GM18520 (cell line): ENCODE measurements around the gene PGGHG.
"Not testable (repeated sequence)": the region's sequence is repeated elsewhere in the genome, so short reads cannot be mapped to it uniquely, and the experiment has no call there.

Experiments used
- ATAC-seq: cut with Tn5 transposase; IDR thresholded peaks from one replicate; pipeline ENCODE4 v1.9.1; 2021; ENCODE audit not compliant: unreplicated experiment

The PGGHG gene

DNA sequence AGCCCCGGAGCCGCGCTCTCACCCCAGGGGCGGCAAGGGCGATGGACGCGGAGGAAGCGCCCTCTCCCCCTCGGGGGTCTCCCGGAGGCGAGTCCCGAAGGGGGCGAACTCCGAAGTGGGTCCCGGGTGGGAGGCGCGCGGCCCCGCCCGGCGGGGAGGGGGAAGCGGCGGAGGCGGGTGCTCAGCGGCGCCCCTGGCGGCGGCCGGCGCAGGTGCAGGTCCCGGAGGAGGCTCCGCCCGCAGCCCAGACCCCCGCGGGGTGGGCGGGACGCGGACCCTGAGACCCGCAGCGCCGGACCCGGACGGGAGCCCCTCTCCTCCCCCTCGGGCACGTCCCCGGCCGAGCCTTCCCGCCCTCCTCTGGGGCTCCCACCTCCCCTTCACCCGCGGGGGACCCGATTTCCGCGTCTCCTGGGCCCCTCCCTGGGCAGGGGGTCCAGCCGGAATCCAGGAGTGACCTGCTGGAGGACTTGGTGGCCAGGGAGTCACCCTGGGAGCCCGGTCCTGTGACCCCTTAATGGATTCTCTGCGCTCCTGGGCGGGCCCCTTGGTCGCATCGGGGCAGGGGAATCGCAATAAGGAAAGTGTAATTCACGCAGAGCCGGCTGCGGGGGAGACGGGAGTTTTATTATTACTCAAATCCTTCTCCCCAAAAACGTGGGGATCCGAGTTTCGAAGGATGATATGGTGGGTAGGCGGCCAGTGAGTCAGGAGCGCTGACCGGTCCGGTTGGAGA, 22.3 kb downstream of the PGGHG start:
- ATAC-seq: not testable (repeated sequence)

DNA sequence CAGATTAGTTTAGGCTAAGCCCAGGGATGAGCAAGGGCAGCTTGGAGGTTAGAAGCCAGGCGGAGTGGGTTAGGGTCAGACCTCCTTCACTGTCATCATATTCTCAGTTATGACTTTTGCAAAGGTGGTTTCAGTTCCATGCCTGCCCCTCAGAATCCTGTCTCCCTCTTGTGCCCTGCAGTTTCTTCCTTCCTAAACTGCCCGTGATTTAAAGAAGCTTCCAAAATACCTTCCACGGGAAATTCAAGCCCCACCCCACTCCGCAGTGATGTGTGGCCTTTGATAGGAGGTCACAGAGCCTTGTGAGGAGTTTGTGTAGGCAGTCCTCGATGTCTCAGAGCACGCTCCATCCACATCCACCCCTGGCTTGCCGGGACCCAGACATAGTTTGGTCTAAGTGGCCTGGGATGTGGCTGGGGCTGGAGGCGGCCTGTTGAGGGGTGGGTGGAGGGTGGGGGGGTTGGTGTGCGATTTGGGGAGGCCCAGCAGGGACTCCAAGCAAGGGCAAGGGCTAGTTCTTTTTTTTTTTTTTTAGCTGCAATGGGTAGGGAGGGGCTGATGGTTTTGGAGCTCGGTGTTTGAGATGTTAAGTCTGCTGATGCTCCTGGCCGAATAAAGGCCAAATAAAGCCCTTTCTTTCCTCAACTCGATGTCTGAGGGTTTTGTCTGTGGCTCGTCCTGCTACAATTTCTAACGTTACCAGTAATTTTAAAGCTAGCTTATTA, 23.3 kb downstream of the PGGHG start:
- no peak for ATAC-seq

DNA sequence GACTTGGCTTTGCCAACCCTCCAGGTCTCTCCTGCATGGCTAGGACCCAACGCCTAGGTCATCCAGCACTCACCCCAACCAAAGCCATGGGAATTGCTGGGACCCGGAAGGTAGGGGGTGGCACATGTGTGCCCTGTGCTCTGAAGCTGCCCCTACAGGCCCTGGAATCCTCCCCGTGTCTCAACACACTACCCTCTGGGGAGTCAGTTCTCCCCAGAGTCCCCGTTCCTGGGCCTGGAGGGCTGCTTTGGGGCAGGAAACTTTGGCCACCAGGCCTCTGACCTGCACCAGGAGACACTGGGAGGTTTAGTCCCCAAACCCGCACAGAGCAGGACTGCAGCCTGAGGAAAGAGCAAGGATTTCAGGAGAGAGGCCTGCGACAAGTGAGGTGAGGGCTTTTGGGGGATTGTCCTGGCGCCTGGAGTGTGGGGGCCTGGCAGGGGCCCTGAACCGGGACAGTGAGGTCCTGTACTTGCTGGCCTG, 24.4 kb downstream of the PGGHG start:
- no peak for ATAC-seq

DNA sequence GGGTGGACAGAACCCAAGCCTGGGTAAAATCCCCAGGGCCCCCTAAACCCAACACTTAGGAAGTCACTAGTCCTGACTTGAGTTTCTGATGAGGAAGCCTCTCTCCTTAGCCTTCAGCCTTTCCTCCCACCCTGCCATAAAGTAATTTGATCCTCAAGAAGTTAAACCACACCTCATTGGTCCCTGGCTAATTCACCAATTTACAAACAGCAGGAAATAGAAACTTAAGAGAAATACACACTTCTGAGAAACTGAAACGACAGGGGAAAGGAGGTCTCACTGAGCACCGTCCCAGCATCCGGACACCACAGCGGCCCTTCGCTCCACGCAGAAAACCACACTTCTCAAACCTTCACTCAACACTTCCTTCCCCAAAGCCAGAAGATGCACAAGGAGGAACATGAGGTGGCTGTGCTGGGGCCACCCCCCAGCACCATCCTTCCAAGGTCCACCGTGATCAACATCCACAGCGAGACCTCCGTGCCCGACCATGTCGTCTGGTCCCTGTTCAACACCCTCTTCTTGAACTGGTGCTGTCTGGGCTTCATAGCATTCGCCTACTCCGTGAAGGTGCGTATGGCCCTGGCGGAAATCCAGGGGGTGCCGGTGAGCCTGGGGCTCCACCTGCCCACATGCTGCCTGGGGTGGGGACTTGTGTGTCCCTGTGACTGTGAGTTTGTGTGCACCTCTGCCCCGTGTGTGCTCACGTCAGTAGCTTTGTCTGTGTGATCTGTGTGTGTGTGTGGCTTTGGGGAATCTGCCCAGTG, 25.0 kb downstream of the PGGHG start, which contains the start of gene IFITM1:
TSS of gene IFITM1 (plus strand) at position 254 of the 767 bp plus-strand sequence. CDS start at position 385, 131 bp downstream.
- ATAC-seq: no peak

DNA sequence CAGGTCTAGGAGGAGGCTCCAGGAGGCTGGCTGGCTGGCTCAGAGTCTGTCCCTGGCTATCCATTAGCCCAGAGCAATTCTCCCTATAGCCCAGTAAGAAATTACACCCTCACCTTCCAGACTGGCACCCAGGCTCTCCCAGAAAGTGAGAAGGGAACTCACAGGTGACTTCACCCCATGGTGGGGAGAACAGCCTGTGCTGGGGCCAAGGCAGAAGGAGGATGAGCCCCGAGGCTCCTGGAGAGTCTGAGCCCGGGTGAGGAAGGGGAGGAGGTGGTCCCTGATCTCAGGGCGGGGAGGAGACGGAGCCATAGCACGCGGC, 25.6 kb downstream of the PGGHG start:
- not testable (repeated sequence) for ATAC-seq

DNA sequence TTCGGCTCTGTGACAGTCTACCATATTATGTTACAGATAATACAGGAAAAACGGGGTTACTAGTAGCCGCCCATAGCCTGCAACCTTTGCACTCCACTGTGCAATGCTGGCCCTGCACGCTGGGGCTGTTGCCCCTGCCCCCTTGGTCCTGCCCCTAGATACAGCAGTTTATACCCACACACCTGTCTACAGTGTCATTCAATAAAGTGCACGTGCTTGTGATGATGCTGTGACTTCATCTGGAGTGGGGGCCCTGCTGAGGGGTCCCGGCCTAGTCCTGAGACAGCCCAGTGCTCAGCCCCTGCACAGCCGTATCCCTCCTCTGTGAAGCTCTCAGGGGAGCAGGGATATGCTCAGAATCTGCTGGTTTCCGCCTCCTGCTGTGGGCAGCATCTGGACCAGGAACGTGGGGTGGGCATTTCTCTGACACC, 26.1 kb downstream of the PGGHG start:
- ATAC-seq: no peak

DNA sequence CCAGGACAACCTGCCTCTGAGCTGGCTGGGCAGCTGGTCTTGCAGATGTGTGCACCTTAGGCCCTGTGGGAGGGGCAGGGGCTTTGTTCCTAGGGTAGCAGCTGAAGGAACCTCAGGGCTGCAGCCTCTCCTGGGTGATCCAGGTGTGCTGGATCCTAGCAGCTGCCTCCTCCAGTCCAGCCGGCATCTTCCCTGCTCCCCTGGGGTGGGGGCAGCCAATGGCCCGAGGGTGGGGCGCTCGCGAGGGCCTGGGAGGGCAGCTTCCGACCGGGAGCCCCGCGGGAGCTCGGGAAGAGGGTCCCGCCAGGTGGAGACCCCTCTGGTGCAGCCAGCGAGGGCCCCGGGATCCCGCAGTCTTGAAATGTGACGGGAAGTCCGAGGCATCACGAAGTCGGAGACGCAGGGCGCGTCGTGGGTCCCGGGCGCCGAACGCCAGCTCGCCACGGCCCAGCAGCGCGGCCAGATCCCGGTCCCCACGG, 26.6 kb downstream of the PGGHG start:
- ATAC-seq: no peak

DNA sequence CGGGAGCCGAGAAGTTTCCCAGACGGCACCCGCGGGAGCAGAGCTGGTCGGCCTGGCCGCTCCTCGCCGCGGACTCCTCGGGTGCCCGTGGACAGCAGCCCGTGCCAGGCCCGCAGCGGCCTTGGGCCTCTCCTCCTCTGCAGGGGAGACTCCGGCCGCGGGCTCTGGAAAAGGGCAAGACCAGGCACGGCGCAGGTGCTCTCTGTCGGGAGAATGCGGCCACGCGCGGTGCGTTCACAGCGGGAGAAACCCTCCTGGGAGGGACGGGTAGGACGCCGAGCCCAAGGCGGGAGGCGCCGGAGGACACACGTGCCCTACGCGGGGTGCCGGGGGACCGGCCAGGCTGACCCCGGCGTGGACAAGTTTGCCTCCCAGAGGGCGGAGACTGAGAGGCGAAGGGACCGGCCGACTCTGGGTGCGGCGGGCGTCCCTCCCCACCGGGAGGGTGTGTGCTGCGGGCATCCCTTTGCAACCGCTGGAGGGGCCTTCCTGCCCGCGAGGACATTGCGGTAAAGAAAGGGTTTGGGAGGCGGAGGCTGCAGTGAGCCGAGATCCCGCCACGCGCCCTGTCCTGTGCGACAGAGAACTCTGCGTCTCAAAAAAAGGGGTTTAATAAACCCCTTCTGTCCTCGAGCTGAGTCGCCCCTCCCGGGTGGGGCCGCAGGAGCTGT, 27.2 kb downstream of the PGGHG start:
- no peak for ATAC-seq

DNA sequence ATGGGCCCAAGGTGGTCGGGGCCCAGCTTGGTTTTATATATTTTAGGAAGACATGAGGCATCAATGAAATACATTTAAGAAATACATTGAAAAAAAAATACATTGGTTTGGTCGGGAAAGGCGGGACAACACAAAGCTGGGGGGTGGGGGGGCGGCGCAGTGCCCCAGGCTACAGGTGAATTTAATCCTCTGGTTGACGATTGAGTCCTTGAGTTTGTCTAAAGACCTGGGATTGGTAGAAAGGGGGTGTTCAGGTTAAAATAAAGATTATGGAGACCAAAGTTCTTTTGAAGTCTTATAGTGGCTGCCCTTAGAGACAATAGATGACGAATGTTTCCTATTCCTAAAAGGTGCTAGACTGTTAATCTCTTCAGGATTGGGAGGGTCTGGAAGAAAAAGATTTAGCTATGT, 28.0 kb downstream of the PGGHG start:
- ATAC-seq: no peak

DNA sequence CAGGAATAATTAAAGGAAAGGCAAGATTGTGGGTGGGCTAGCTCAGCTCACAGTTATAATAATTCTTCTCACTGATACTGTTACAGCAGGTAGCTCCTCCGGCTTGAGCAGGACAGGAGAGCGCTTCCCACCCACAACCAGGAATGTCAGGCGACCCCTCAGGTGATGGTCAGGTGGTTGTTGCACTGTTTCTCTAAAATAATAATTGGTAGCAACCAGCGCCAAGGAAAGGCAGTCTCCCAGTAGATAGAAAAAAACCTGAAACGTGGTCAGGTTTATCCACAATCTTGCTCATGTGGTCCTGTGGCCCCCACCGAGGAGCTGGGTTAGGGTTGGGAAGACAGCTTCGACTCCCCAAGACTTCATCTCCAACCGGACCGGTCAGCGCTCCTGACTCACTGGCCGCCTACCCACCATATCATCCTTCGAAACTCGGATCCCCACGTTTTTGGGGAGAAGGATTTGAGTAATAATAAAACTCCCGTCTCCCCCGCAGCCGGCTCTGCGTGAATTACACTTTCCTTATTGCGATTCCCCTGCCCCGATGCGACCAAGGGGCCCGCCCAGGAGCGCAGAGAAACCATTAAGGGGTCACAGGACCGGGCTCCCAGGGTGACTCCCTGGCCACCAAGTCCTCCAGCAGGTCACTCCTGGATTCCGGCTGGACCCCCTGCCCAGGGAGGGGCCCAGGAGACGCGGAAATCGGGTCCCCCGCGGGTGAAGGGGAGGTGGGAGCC, 28.9 kb downstream of the PGGHG start:
- not testable (repeated sequence) for ATAC-seq

DNA sequence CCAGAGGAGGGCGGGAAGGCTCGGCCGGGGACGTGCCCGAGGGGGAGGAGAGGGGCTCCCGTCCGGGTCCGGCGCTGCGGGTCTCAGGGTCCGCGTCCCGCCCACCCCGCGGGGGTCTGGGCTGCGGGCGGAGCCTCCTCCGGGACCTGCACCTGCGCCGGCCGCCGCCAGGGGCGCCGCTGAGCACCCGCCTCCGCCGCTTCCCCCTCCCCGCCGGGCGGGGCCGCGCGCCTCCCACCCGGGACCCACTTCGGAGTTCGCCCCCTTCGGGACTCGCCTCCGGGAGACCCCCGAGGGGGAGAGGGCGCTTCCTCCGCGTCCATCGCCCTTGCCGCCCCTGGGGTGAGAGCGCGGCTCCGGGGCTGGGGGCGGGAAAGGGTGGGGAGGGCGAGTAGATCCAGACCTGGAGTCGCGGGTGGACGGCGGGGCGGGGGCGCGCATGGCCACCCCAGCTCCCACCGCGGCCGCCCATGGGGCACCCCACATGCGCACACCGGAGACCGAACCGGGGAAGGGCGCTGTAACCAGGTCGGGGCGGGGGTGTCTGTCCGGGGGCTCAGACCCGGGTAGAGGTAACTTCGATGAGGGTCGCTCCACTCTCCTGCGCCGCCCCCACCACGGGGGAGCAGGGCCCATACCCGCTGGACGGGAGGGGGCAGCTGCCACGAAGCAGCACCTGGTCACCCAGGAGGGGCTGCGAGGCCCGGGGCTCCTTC, 29.6 kb downstream of the PGGHG start:
- peak; percentile 31 for ATAC-seq

DNA sequence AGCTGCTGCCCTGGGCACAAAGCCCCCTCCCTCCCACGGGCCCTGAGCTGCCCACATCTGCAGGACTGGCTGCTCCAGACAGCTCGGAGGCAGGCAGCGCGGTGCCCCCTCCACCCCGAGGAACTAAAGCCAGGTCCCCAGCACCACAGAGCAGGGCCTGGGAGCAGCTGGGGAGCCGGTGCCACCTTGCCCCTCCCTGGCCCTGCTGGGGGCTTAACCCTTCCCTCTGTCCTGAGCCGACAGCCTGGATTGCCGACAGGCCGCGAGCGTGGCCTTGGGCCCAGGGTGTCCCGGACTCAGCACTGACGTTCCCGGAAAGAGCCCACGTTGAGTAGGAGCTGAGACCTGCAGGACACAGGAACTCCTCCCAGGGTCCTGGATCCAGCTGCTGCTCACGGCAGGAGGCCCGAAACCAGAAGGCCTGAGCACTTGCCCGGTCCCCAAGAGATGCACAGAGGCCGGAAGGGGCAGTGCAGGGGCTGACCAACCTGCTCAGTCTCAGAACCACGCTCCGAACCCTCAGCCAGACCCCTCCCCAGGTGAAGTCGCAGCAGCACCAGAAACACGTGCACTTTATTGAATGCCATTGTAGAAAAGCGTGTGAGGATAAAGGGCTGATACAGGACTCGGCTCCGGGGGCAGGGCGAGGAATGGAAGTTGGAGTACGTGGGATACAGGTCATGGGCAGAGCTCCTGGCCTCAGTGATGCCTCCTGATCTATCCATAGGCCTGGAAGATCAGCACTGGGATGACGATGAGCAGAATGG, 30.4 kb downstream of the PGGHG start:
- not testable (repeated sequence) for ATAC-seq

DNA sequence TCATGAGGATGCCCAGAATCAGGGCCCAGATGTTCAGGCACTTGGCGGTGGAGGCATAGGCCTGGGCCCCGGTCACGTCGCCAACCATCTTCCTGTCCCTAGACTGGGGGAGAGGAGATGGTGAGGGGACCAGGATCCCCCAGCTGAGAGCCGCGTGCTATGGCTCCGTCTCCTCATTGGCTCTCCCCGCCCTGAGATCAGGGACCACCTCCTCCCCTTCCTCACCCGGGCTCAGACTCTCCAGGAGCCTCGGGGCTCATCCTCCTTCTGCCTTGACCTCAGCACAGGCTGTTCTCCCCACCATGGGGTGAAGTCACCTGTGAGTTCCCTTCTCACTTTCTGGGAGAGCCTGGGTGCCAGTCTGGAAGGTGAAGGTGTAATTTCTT, 31.0 kb downstream of the PGGHG start:
- not testable (repeated sequence) for ATAC-seq

DNA sequence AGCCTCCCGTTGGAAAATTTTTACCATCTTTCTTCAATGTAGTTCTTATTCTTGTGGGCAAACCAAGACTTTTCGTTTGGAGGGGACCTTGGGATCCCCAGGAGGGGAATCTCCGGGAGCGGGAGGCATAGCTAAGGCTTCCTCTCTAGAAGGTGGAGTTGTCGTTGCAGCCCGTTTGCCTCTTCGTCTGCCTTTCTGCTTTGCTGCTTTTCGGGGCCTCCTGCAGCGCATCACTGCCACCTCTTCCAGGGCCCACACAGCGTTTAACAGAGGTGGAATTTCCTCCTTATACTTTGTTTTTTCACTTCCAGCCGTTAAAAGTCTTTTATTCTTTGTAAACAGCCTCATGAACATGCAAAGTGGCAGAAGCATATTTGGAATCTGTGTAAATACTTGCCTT, 35.2 kb downstream of the PGGHG start:
- ATAC-seq: no peak

DNA sequence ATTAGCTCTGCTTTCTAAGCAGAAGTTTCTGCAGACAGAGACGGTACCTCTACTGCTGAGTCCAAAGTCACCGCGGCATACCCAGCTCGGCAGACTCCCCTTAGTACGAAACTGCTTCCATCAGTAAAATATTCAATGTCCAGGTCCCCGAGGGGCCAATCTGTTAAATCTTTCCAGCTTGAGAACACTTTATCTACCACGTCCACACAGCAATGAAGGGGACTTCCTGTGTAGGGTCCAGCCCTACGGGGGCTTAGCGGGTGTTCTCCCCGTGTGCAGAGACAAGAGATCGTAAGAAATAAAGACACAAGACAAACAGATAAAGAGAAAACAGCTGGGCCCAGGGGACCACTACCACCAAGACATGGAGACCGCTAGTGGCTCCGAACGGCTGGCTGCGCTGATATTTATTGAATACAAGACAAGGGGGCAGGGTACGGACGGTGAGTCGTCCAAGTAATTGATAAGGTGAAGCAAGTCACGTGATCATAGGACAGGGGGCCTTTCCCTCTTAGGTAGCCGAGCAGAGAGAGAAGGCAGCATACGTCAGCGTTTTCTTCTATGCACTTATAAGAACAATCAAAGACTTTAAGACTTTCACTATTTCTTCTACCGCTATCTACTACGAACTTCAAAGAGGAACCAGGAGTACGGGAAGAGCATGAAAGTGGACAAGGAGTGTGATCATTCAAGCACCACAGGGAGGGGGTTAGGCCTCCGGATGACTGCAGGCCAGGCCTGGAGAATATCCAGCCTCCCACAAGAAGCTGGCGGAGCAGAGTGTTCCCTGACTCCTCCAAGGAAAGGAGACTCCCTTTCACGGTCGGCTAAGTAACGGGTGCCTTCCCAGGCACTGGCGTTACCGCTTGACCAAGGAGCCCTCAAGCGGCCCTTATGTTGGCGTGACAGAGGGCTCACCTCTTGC, 35.9 kb downstream of the PGGHG start:
- not testable (repeated sequence) for ATAC-seq

DNA sequence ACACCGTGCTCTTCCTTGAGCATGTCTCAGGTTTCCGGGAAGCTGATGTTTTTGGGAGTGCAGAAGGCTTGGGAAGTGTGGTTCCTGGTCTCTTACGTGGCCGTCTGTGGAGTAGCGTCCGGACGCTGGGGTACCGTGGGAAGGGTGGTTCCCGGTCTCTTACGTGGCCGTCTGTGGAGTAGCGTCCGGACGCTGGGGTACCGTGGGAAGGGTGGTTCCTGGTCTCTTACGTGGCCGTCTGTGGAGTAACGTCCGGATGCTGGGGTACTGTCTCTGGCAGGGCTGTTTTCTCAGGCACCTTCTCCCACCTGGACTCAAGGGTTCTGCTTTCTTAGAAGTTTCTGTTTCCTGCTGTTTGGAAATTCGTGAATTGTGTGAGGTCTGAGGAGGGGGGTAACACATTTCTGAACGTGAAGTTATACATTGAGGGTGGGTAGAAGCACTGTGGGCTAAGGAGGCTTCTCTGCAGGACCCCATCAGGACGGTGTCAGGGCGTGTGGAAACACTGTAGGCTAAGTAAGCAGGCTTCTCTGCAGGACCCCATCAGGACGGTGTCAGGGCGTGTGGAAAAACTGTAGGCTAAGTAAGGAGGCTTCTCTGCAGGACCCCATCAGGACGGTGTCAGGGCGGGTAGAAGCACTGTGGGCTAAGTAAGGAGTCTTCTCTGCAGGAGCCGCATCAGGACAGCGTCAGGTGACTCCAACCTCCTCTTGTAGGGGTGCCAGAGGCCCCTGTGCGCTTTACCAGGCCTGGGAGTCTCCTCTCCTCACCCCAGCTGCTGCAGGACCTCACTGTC, 37.1 kb downstream of the PGGHG start:
- ATAC-seq: no peak

DNA sequence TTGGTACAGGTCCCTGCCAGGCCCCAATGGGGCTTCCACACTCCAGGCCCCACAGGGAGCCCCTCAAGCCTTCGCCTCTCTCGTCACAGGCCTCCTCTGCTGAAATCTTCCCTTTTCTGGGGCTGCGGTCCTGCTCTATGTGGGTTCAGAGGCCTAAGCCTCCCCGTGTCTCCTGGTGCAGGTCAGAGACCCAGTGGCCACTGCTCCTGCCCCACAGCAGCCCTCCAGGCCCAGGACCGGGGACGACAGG, 37.6 kb downstream of the PGGHG start:
- no peak for ATAC-seq
